Measurements from ENCODE around the gene RRP1B. TPM values are rescaled to one million over a fixed set of nuclear protein-coding genes. Genes with fewer than 3 reads are reported as not detected.
A peak's percentile ranks its signal among the peaks of the same experiment; 100 is the strongest.

Gene RRP1B
- total and polyA plus RNA-seq, 9 of the 15 experiments (the other 6 are each of a cell fraction or from before 2014, with no cell fraction given) = 6.8 to 66.6 (median 41.9) TPM

- TF ChIP-seq, protein P1, sequence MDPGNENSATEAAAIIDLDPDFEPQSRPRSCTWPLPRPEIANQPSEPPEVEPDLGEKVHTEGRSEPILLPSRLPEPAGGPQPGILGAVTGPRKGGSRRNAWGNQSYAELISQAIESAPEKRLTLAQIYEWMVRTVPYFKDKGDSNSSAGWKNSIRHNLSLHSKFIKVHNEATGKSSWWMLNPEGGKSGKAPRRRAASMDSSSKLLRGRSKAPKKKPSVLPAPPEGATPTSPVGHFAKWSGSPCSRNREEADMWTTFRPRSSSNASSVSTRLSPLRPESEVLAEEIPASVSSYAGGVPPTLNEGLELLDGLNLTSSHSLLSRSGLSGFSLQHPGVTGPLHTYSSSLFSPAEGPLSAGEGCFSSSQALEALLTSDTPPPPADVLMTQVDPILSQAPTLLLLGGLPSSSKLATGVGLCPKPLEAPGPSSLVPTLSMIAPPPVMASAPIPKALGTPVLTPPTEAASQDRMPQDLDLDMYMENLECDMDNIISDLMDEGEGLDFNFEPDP (CRISPR knock-in tag; IDR thresholded peaks at IDR 0.05) = 0 out of 2 replicates have a peak, but pooled peaks have one; percentile 8
- TF ChIP-seq DDX20 (tag; IDR thresholded peaks at IDR 0.05; ENCODE audit: low read depth) (no peak), FOXK1 (CRISPR knock-in tag; IDR thresholded peaks at IDR 0.05; ENCODE audit: borderline replicate concordance) (peak; percentile 13; the same call in 1 of the 2 replicates), POU5F1 (IDR thresholded peaks at IDR 0.05; ENCODE audit: borderline replicate concordance, low read depth, low read length, partially characterized antibody) (no peak), CBFA2T2 (conservative IDR thresholded peaks at IDR 0.05) (no peak), HSF4 (CRISPR knock-in tag; IDR thresholded peaks at IDR 0.05; ENCODE audit: borderline replicate concordance) (no peak), CREB5 (CRISPR knock-in tag; IDR thresholded peaks at IDR 0.05) (no peak), SIN3B (IDR thresholded peaks at IDR 0.05; ENCODE audit: low read depth) (peak; percentile 81; the same call in 1 of the 2 replicates), ETV6 (IDR thresholded peaks at IDR 0.05; ENCODE audit: borderline replicate concordance in 1 of 2, low read depth in 2 of 2, low read length in 1 of 2) (no peak), ETV6 (CRISPR knock-in tag; IDR thresholded peaks at IDR 0.05; ENCODE audit: borderline replicate concordance) (no peak; the same call in 1 of the 2 replicates), HDAC1 (IDR thresholded peaks at IDR 0.05) (peak in 1 of 2 experiments; percentile 62; a peak in 2 of 4 replicates), NEUROD1 (IDR thresholded peaks at IDR 0.05; ENCODE audit: borderline replicate concordance, low read depth, low read length, partially characterized antibody) (peak; percentile 63), GABPB2 (CRISPR knock-in tag; conservative IDR thresholded peaks at IDR 0.05) (no peak; the same call in 1 of the 2 replicates), YY1 (IDR thresholded peaks at IDR 0.05; ENCODE audit: borderline replicate concordance in 1 of 3, control insufficient read depth in 1 of 3, extremely low read depth in 1 of 3, insufficient read depth in 3 of 3, insufficient read length in 1 of 3, insufficient replicate concordance in 2 of 3, low read depth in 1 of 3, low read length in 2 of 3) (peak; percentile 24 to 51 (median 47)), SETDB1 (IDR thresholded peaks at IDR 0.05; ENCODE audit: low read length) (no peak), TAF15 (IDR thresholded peaks at IDR 0.05; ENCODE audit: low read depth, low read length) (no peak), BCOR (IDR thresholded peaks at IDR 0.05) (no peak)
- TF ChIP-seq, protein P2, sequence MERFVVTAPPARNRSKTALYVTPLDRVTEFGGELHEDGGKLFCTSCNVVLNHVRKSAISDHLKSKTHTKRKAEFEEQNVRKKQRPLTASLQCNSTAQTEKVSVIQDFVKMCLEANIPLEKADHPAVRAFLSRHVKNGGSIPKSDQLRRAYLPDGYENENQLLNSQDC (CRISPR knock-in tag; IDR thresholded peaks at IDR 0.05) = no peak
- TF ChIP-seq, protein P3, sequence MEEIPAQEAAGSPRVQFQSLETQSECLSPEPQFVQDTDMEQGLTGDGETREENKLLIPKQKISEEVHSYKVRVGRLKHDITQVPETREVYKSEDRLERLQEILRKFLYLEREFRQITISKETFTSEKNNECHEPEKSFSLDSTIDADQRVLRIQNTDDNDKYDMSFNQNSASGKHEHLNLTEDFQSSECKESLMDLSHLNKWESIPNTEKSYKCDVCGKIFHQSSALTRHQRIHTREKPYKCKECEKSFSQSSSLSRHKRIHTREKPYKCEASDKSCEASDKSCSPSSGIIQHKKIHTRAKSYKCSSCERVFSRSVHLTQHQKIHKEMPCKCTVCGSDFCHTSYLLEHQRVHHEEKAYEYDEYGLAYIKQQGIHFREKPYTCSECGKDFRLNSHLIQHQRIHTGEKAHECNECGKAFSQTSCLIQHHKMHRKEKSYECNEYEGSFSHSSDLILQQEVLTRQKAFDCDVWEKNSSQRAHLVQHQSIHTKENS (CRISPR knock-in tag; IDR thresholded peaks at IDR 0.05) = no peak
- TF ChIP-seq, protein P4, sequence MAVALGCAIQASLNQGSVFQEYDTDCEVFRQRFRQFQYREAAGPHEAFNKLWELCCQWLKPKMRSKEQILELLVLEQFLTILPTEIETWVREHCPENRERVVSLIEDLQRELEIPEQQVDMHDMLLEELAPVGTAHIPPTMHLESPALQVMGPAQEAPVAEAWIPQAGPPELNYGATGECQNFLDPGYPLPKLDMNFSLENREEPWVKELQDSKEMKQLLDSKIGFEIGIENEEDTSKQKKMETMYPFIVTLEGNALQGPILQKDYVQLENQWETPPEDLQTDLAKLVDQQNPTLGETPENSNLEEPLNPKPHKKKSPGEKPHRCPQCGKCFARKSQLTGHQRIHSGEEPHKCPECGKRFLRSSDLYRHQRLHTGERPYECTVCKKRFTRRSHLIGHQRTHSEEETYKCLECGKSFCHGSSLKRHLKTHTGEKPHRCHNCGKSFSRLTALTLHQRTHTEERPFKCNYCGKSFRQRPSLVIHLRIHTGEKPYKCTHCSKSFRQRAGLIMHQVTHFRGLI (CRISPR knock-in tag; IDR thresholded peaks at IDR 0.05) = no peak
Measured at GRCh38 chr21:43718872-43719747, 59.8 kb downstream of the RRP1B start, which contains the start of gene PDXK (continued).

Data from K562 (cell line).